GM06990 (cell line): ENCODE measurements around the gene AUTS2.

Experiments
- DNase-seq: peaks from one replicate; pipeline ENCODE4 v3.0.0-alpha.2; 2011; ENCODE audit not compliant: insufficient read length; ENCODE audit errors: extremely low read depth
- H3K27me3 ChIP-seq: replicated peaks from 2 replicates; pipeline ENCODE4 v1.6.0; 2011; ENCODE audit warnings: low read length; ENCODE audit not compliant: control insufficient read depth, insufficient read depth
- H3K36me3 ChIP-seq: 2 replicates; pipeline ENCODE4 v1.5.1; 2011; ENCODE audit warnings: low read length; ENCODE audit not compliant: control insufficient read depth, insufficient read depth
- H3K4me3 ChIP-seq: replicated peaks from 2 replicates; pipeline ENCODE4 v1.5.1; 2011; ENCODE audit warnings: low read depth, mild to moderate bottlenecking, control low read depth, low read length
- CTCF ChIP-seq: IDR thresholded peaks from 2 replicates; pipeline ENCODE4 v1.5.1; 2011; ENCODE audit warnings: low read length, control low read depth, mild to moderate bottlenecking, inconsistent platforms; ENCODE audit not compliant: insufficient read depth, poor library complexity, severe bottlenecking

AUTS2 gene

GRCh38 chr7:70596598-70596913 is 998.3 kb downstream of the AUTS2 start:
- Histone ChIP-seq H3K4me3 (peak overlapping the region; percentile 54), H3K36me3 (no peaks in the 10 kb centered on the region), H3K27me3 (no peaks in the 10 kb centered on the region)
- no peak for DNase-seq
- TF ChIP-seq CTCF, result no peak

GRCh38 chr7:70597066-70597465 is 998.8 kb downstream of the AUTS2 start:
- no peak for DNase-seq
- Histone ChIP-seq H3K36me3 (no peaks in the 10 kb centered on the region), H3K4me3 (peak overlapping the region; percentile 54), H3K27me3 (no peaks in the 10 kb centered on the region)
- TF ChIP-seq CTCF, result no peak

GRCh38 chr7:70598976-70599375 is 1000.7 kb downstream of the AUTS2 start:
- no peak for DNase-seq
- no peak for TF ChIP-seq CTCF
- Histone ChIP-seq H3K36me3 (no peaks in the 10 kb centered on the region), H3K4me3 (no peak overlapping the region), H3K27me3 (no peaks in the 10 kb centered on the region)

- Histone ChIP-seq H3K4me3 (no peak overlapping the region), H3K36me3 (no peaks in the 10 kb centered on the region), H3K27me3 (no peaks in the 10 kb centered on the region)
- DNase-seq, result no peak
- no peak for TF ChIP-seq CTCF
Measured at GRCh38 chr7:70599446-70600190, 1001.3 kb downstream of the AUTS2 start.

GRCh38 chr7:70600993-70601392 is 1002.7 kb downstream of the AUTS2 start:
- no peak for TF ChIP-seq CTCF
- Histone ChIP-seq H3K27me3 (no peaks in the 10 kb centered on the region), H3K4me3 (no peak overlapping the region), H3K36me3 (no peaks in the 10 kb centered on the region)
- no peak for DNase-seq

- H3K36me3 ChIP-seq, result no peaks in the 10 kb centered on the region
- H3K27me3 ChIP-seq, result no peaks in the 10 kb centered on the region
- no peak overlapping the region for H3K4me3 ChIP-seq
- DNase-seq, result no peak
- TF ChIP-seq CTCF, result no peak
Measured at GRCh38 chr7:70602117-70602516, 1003.8 kb downstream of the AUTS2 start.
